Activated T-cell treated with anti-CD3 and anti-CD28 coated beads for 4 hours (primary cell): ENCODE measurements around the gene CCDC87.
A peak's percentile ranks its signal among the peaks of the same experiment; 100 is the strongest.

Experiments used
- DNase-seq: peaks from one replicate; pipeline ENCODE4 v3.0.0-alpha.2; 2020

The CCDC87 gene

GRCh38 chr11:66580803-66581202 lies 12.1 kb downstream of the CCDC87 start:
- no peak for DNase-seq

- DNase-seq: peak; percentile 75
These were observed 13.8 kb downstream of the CCDC87 start for GRCh38 chr11:66579017-66579606.

DNA sequence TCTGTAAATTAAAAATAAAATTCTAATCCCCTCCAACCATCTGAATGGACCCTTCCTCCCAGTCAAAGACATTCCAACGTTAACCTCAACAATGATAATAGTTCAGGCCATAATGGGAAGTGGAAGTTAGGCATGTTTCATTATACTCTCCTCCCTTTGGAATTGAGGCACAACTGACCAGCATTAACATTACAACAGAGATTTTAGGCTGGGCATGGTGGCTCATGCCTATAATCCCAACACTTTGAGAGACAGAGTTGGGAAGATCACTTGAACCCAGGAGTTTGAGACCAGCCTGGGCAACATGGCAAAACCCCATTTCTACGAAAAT lies 22.0 kb downstream of the CCDC87 start:
- DNase-seq: no peak

GRCh38 chr11:66570079-66570849 lies 22.6 kb downstream of the CCDC87 start:
- DNase-seq: no peak

DNA sequence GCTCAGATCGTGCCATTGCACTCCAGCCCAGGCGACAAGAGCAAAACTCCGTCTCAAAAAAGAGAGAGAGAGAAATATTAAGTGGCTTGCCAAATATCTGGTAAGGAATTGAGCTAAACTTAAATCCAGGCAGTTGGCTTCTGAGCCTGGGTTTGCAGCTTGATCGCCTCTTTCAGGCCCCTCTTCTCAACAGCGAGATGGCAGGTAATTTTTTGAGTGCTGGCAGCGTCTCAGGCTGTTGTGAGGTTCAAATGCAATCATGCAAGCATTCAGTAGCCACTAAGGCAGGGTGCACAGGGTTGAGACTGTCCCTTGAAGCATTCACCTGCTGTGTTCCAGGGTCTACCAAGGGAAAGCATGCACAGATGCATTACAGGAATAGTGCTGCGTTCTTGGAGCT lies 23.8 kb downstream of the CCDC87 start:
- no peak for DNase-seq

GRCh38 chr11:66568124-66568916 lies 24.5 kb downstream of the CCDC87 start, which contains the start of gene CTSF:
Gene CTSF (minus strand): TSS chr11:66568606. CDS start chr11:66568486, 120 bp downstream.
- DNase-seq: peak; percentile 50

GRCh38 chr11:66567787-66568123 lies 25.1 kb downstream of the CCDC87 start:
- DNase-seq: no peak

DNA sequence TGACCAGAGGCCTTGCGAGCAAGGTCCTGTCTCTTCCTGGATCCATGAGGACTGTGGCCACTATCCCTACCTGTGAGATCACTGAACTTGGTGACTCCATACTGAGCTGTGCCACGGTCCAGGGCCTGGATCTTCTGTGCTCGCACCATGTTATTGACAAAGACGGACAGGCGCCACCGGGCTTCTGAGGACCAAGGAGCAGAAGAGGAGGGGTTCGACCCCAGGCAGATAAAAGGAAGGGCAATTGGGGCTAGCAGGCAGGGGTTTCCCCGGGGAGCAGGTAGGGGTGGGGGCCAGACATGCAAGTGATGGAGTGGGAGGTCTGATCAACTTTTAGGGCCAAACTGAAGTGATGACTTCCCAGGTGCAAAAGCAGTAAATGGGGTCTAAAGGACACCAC lies 26.6 kb downstream of the CCDC87 start:
- DNase-seq: no peak

- no peak for DNase-seq
These were observed 27.9 kb downstream of the CCDC87 start for GRCh38 chr11:66564984-66565383.

- no peak for DNase-seq
These were observed 28.3 kb downstream of the CCDC87 start for GRCh38 chr11:66564538-66564937.

GRCh38 chr11:66563832-66564231 lies 29.0 kb downstream of the CCDC87 start:
- no peak for DNase-seq

- no peak for DNase-seq
These were observed 29.8 kb downstream of the CCDC87 start for GRCh38 chr11:66562907-66563583.

- no peak for DNase-seq
These were observed 30.6 kb downstream of the CCDC87 start for GRCh38 chr11:66562275-66562674.

DNA sequence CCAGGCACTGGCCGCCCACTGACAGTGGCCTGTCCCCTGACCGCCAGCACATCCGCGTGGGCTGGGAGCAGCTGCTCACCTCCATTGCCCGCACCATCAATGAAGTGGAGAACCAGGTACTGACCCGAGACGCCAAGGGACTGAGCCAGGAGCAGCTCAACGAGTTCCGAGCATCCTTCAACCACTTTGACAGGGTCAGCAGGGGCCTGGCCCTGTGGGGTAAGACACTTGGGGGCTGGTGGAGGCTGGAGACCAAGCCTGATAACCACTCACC lies 31.0 kb downstream of the CCDC87 start:
- DNase-seq: no peak

GRCh38 chr11:66561178-66561974 lies 31.5 kb downstream of the CCDC87 start:
- no peak for DNase-seq

DNA sequence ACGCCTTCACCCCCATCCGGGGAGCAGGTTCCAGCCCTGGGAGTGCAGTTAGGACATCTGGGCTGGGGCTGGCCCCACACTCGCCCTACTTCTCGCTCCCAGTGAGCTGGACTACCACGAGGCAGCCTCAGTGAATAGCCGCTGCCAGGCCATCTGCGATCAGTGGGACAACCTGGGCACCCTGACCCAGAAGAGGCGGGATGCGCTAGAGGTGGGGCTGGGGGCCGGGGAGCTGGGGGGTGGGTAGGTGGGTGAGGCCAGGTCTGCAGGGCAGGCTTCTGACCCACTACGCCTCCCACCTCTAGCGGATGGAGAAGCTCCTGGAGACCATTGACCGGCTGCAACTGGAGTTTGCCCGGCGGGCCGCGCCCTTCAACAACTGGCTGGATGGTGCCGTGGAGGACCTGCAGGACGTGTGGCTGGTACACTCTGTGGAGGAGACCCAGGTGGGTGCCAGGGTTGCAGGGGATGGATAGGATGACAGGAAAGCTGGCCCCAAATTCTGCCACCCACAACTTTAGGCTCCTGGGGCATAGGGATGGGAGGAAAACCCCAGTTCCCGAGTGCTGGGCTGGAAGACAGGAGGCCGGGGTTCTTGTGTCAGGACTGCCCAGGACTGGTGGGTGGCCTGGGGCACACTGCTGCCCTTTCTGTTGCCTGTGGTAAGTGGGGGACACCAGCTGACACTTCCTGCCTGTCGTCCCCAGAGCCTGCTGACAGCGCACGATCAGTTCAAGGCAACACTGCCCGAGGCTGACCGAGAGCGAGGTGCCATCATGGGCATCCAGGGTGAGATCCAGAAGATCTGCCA lies 32.8 kb downstream of the CCDC87 start:
- no peak for DNase-seq

DNA sequence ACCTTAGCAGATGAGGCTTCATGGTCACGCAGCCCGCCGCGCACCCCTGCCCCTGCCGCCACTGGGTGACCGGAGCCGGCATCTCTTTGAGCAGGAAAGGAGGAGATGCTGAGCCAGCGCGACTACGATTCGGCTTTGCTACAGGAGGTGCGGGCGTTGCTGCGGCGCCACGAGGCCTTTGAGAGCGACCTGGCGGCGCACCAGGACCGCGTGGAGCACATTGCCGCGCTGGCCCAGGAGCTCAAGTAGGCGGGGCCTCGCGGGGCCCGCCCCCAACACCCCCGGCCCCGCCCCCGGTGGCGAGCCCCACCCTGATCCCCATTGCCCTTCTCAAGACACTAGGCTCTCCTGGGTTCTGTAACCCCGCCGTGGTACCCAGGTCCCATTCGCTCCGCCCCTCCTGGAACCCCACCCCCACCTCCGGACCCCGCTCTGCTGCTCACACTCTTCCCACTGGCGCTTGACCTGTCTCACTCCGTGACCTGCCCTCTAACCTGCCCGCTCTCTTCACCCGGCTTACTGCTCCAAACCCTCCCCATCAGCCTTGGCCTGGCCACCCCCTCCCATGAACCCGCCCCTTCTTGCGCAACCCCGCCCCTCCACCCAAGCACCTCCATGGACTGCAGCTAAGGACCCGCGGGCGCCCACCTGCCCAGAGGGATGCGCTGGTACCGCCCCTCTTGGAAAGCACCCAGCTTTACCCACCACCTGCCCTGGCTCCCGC lies 33.6 kb downstream of the CCDC87 start:
- peak; percentile 29 for DNase-seq

- no peak for DNase-seq
These were observed 35.0 kb downstream of the CCDC87 start for GRCh38 chr11:66557733-66558326.

- no peak for DNase-seq
These were observed 36.8 kb downstream of the CCDC87 start for GRCh38 chr11:66556086-66556485.

GRCh38 chr11:66555416-66555815 lies 37.4 kb downstream of the CCDC87 start:
- no peak for DNase-seq

- DNase-seq: no peak
These were observed 38.3 kb downstream of the CCDC87 start for GRCh38 chr11:66554602-66555001.
